ENCODE results near the gene ZNF695. TPM values are rescaled to one million over a fixed set of nuclear protein-coding genes. Genes with fewer than 3 reads are reported as not detected.

The ZNF695 gene
- 1.2 and 3.4 TPM in 2 replicates for total RNA-seq

DNA sequence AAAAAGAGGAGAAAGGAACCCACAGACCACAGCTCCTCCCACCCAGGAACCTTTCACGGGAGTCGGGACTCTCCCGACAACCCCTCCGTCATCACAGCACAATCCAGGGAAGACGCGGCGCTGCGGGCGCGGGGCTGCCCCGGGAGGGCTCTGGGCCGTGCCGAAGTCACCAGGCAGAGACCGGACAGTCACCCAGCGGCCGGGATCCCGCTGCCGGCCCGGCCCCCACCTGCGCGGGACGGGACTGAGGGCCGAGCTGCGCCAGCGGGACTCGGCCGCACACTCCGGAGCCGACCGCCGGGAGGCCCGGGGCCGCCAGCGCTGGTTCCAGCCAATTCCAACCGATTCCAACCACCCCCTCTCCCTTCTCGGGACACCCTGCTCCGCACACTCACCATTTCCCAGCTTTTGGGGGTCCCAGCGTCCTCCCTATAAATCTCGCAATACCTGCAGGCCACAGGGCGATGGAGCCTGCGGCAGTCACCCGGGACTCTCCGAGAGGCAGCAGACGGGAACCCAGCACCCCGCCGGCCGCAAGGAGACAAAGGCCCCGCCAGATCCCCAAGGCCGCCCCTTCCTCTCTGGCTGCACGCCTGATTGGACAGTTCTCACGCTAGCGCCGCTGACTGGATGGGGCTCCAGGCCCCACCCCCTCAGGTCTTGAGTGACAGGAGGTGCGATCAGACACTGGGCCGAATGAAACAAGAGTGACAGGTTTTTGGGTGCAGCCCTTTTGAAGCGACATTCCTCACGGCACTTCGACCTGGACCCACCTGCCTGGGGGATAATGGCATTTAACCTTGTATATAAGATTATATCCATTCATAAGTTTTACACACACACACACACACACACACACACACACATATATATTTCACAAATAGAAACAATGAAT, at the start of gene ZNF695:
ZNF695 (minus strand) TSS at position 547 of the 895 bp plus-strand sequence; CDS start at position 398, 149 bp downstream.

Other genes with a start within 250 kb of the ZNF695 start
- 11.0 and 15.4 TPM in 2 replicates for gene AHCTF1, start 76.1 kb downstream of the ZNF695 start, total RNA-seq
- 1.2 and 2.8 TPM in 2 replicates for gene ZNF670, start 70.8 kb upstream of the ZNF695 start, total RNA-seq
- 4.9 and 7.1 TPM in 2 replicates for gene ZNF669, start 96.3 kb upstream of the ZNF695 start, total RNA-seq
- 8.1 and 12.2 TPM in 2 replicates for gene ZNF124, start 164.0 kb upstream of the ZNF695 start, total RNA-seq
- not detected in 2 replicates for gene VN1R5, start 248.0 kb upstream of the ZNF695 start, total RNA-seq